HG02852 (cell line): ENCODE results near the gene ADAM12.

Experiments
- ATAC-seq: cut with Tn5 transposase; IDR thresholded peaks from one replicate; pipeline ENCODE4 v1.9.1; 2021; ENCODE audit warnings: mild to moderate bottlenecking, moderate library complexity; ENCODE audit not compliant: unreplicated experiment

Gene ADAM12

GRCh38 chr10:126157189-126157588, 231.1 kb downstream of the ADAM12 start:
- ATAC-seq, result no peak

- ATAC-seq, result no peak
Measured at GRCh38 chr10:126156503-126156902, 231.8 kb downstream of the ADAM12 start.

- ATAC-seq, result no peak
Measured at GRCh38 chr10:126156012-126156411, 232.3 kb downstream of the ADAM12 start.

DNA sequence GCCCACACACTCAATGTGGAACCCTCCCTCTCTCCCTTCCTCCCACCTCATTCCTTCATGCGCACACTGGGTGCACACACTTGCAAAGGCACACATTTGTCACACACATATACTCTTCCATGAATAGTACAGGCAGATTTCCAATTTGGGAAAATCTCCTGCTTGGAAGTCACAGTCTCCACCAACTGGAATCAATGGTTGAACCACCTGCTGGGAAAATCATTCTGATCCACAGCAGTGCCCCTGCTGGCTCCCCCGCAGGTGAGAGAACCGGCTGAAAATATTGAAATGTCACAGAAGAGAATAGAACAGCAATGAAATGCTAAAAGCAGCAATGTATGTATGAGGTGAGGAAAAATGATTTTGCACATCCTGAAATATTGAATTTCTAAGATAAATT, 232.7 kb downstream of the ADAM12 start:
- no peak for ATAC-seq

GRCh38 chr10:126153711-126154628, 234.3 kb downstream of the ADAM12 start:
- ATAC-seq, result no peak

DNA sequence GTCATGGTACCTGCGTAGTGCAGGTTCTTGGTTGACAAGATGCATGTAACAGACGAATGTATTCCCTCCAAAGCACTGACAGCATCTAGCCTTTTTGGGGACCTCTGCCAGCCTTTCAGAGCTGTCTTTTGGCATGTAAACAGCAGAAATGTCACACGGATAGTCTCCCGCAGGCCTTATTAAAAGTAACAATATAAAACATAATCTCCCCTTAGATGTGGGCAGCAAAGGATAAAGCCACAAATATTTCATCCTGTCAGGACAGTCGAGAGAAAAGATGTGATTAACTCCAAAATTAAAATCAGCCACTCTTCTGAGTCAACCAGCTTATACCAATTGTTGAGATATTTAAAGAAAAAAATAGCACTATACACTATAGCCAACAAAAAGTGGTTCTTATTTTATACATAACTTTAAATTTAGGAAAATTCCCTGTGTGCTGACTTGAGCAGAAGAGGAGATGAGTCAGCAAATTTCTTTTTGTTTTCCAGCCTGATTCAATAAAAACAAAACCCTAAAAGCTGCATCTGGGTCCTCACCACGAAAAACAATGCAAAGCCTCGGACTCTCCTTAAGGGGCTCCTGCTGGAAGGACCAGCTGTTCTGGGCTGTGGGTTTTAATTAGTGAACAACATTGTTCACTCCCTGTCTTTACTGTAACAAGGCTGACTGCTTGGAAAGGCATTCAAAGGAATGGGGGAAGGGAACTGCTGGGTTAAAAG, 240.2 kb downstream of the ADAM12 start:
- no peak for ATAC-seq

DNA sequence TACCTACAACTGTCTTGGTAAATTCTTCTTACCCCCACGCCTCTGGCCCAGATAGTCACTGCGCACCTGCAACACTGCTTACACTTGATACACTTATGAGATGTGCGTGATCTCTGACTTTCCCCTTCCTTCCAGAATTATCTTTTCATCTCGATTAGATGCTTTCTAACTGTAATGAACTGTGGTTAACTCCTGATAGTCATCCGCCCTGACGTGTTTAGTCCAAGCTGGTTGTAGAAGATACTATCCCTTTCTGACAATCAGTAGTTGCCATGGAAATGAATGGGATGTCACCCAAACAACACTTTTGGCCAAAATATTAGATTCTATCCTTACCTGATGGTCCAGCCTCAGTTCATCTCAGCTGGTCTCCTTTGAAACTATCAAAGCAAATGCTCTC, 241.5 kb downstream of the ADAM12 start:
- no peak for ATAC-seq

DNA sequence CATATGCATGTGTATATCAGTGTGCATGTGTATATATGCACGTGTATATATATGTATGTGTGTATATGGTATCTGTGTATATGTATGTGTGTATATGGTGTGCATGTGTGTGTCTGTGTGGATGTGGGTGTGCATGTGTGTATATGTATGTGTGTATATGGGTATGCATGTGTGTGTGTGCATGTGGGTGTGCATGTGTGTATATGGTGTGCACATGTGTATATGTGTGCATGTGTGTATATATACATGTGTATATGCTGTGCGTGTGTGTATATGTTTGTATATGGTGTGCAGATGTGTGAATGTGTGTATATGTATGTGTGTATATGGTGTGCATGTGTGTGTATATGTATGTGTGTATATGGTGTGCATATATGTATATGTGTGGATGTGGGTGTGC, 245.2 kb downstream of the ADAM12 start:
- ATAC-seq, result no peak

- no peak for ATAC-seq
Measured at GRCh38 chr10:126140746-126141273, 247.5 kb downstream of the ADAM12 start.

- no peak for ATAC-seq
Measured at GRCh38 chr10:126137562-126138221, 250.6 kb downstream of the ADAM12 start.

DNA sequence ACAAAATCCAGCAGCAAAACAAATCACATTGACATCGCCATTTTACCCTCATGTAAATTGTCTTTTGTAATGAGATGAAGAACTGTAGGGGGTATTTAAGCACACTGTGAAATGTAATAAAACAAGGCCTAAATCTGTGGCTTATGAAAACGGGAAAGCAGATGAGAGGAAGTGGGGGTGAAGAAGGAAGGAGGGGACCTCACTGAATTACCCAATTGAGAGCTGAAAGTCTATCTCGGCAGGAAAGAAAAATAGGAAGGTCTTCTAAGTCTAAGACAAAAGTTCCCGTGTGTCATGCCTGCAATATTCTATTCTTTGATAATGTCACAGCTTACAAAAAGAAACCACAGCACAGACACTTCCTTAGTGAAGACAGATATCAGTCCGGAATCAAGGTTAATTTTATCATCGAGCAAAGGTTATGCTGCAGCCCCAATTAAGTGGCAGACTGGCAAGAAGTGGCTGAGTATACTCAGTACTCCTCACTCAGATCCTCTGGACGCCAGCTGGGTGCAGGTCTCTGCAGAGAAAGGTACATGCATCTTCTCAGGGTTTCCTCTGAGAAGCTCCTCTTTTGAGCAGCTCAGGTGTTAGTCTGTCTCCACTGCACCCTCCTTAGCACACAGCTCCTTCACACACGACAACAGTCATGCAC, 252.2 kb downstream of the ADAM12 start:
- ATAC-seq, result no peak

- ATAC-seq, result no peak
Measured at GRCh38 chr10:126135177-126135576, 253.1 kb downstream of the ADAM12 start.

- ATAC-seq, result no peak
Measured at GRCh38 chr10:126133906-126134656, 254.2 kb downstream of the ADAM12 start.

GRCh38 chr10:126133082-126133620, 255.1 kb downstream of the ADAM12 start:
- ATAC-seq, result no peak

DNA sequence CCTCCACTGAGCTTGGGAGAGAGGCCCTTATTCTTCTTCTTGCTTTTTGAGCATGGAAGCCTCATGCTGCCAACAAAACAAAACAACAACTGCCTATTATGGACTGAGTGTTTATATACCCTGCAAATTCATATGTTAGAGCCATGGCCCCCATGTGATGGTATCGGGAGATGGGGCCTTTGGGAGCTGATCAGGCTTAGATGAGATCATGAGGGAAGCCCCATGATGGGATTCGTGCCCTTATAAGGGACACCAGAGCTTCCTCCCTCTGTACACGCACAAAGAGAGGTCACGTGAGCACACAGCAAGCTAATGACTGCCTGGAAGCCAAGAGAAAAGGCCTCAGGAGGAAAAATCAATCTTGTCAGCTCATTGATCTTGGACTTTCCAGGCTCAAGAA, 256.9 kb downstream of the ADAM12 start:
- ATAC-seq, result no peak

DNA sequence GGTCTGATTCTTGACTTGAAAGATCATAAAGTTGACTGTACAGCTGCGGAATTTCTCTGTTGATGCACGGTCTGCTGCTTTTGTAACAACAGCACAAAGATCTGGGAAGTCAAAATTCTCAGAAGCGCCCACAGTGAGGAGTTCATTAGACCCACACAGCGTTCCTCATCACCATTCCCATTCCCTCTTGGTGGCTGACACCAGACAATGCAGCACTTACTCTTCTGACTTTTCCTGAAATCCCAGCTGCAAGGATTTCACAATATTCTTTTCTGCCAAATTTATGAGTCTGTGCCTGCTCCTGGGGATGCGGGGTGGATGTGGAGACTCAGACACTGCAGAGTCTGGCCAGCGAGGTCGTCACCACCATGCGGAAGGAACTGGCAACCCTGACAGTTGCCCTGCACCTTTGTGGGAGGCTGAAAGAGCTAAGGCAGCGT, 258.0 kb downstream of the ADAM12 start:
- ATAC-seq, result no peak

GRCh38 chr10:126129026-126129425, 259.3 kb downstream of the ADAM12 start:
- ATAC-seq, result no peak

GRCh38 chr10:126128581-126128980, 259.7 kb downstream of the ADAM12 start:
- no peak for ATAC-seq

DNA sequence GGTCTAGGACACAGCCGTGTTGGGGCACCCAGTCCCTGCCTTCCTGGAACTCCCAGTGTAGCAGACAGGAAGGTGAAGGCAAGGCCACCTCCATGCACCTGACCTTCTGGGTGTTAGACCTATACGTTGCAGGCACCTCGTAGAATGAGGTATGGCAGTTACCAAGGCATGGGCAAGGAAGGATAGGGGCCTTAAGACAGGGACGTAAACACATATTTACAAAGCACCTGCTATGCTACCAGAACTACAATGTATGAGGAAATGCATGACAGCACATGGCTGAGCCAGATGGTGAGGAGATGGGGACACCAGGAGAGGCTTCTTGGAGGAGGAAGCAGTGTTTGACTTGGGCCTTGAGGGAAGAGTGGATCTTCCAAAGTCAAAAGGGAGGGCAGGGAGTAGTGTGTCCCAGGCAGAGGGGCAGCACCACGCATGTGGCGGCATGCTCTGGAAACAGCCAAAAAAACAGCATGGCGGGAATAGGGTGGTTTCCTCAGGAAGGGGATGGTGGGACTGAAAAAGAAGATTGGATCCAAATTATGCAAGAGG, 260.7 kb downstream of the ADAM12 start:
- ATAC-seq, result no peak
